ENCODE measurements around the gene RFK. TPM values are rescaled to one million over a fixed set of nuclear protein-coding genes. Genes with fewer than 3 reads are reported as not detected.

RFK gene
- total and polyA plus RNA-seq, 9 of the 15 experiments (the other 6 are each of a cell fraction or from before 2014, with no cell fraction given) = 3.8 to 51.1 (median 14.8) TPM

- TF ChIP-seq NEUROD1 (IDR thresholded peaks at IDR 0.05; ENCODE audit: borderline replicate concordance, low read depth, low read length, partially characterized antibody) (peak; percentile 29), ZBTB49 (CRISPR knock-in tag; IDR thresholded peaks at IDR 0.05; ENCODE audit: borderline replicate concordance) (no peak), TSC22D4 (tag; IDR thresholded peaks at IDR 0.05) (no peak), ETV5 (CRISPR knock-in tag; IDR thresholded peaks at IDR 0.05; ENCODE audit: low read depth) (0 out of 2 replicates have a peak, but pooled peaks have one; percentile 11), IRF1 (CRISPR knock-in tag; IDR thresholded peaks at IDR 0.05; ENCODE audit: borderline replicate concordance) (no peak), ZNF124 (CRISPR knock-in tag; IDR thresholded peaks at IDR 0.05) (no peak), ZBTB5 (IDR thresholded peaks at IDR 0.05) (0 out of 2 replicates have a peak, but pooled peaks have one; percentile 4), ZBED1 (IDR thresholded peaks at IDR 0.05) (no peak), CBFB (CRISPR knock-in tag; IDR thresholded peaks at IDR 0.05) (no peak), ZBTB34 (CRISPR knock-in tag; IDR thresholded peaks at IDR 0.05) (no peak), L3MBTL2 (IDR thresholded peaks at IDR 0.05) (peak; percentile 70)
- TF ChIP-seq, protein P1, sequence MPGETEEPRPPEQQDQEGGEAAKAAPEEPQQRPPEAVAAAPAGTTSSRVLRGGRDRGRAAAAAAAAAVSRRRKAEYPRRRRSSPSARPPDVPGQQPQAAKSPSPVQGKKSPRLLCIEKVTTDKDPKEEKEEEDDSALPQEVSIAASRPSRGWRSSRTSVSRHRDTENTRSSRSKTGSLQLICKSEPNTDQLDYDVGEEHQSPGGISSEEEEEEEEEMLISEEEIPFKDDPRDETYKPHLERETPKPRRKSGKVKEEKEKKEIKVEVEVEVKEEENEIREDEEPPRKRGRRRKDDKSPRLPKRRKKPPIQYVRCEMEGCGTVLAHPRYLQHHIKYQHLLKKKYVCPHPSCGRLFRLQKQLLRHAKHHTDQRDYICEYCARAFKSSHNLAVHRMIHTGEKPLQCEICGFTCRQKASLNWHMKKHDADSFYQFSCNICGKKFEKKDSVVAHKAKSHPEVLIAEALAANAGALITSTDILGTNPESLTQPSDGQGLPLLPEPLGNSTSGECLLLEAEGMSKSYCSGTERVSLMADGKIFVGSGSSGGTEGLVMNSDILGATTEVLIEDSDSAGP (CRISPR knock-in tag; IDR thresholded peaks at IDR 0.05) = no peak
- TF ChIP-seq, protein P2, sequence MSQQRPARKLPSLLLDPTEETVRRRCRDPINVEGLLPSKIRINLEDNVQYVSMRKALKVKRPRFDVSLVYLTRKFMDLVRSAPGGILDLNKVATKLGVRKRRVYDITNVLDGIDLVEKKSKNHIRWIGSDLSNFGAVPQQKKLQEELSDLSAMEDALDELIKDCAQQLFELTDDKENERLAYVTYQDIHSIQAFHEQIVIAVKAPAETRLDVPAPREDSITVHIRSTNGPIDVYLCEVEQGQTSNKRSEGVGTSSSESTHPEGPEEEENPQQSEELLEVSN (IDR thresholded peaks at IDR 0.05; ENCODE audit: borderline replicate concordance in 1 of 2, extremely low read depth in 1 of 2, insufficient read depth in 1 of 2, insufficient read length in 1 of 2, low read depth in 1 of 2, low read length in 1 of 2, poor library complexity in 1 of 2, severe bottlenecking in 1 of 2) = peak; percentile 52 to 83
Observed at GRCh38 chr9:76394195-76394959, at the start of gene RFK (continued).
